HepG2 (cell line): ENCODE results near the gene C1orf159. TPM values are rescaled to one million over a fixed set of nuclear protein-coding genes. Genes with fewer than 3 reads are reported as not detected.

Source experiments
- ATF1 ChIP-seq: IDR thresholded peaks from 2 replicates; pipeline ENCODE4 v1.6.1; 2016; ENCODE audit warnings: mild to moderate bottlenecking, control low read depth
- ATF4 ChIP-seq, 2 experiments: fragments of 450-650 bp in 1 of 2; sonication (generic) in 1 of 2; formaldehyde crosslinking; IDR thresholded peaks; 2 replicates each; pipeline versions ENCODE4 v1.5.0 to v1.8.0; 2020 to 2022; ENCODE audit warnings: mild to moderate bottlenecking in 1 of 2, missing genetic modification reagents in 1 of 2
- ATM ChIP-seq: fragments of 450-650 bp; IDR thresholded peaks from 2 replicates; pipeline ENCODE4 v1.7.1; 2017; ENCODE audit warnings: mild to moderate bottlenecking, borderline replicate concordance
- CCDC6 ChIP-seq: sonication (generic); formaldehyde crosslinking; IDR thresholded peaks from 2 replicates; pipeline ENCODE4 v1.8.1; 2022; ENCODE audit warnings: mild to moderate bottlenecking, missing genetic modification reagents, moderate library complexity
- CENPX ChIP-seq: sonication (generic); formaldehyde crosslinking; IDR thresholded peaks from 2 replicates; pipeline ENCODE4 v1.9.0; 2021; ENCODE audit warnings: mild to moderate bottlenecking, missing genetic modification reagents, moderate library complexity
- IRF9 ChIP-seq: sonication (generic); formaldehyde crosslinking; IDR thresholded peaks from 2 replicates; pipeline ENCODE4 v1.8.0; 2022; ENCODE audit warnings: missing genetic modification reagents, mild to moderate bottlenecking, borderline replicate concordance
- MIER3 ChIP-seq: IDR thresholded peaks from 2 replicates; pipeline ENCODE4 v1.6.1; 2016; ENCODE audit warnings: missing compliant biosample characterization, borderline replicate concordance
- NFE2L1 ChIP-seq: sonication (generic); formaldehyde crosslinking; IDR thresholded peaks from 2 replicates; pipeline ENCODE4 v1.4.0; 2020; ENCODE audit warnings: missing genetic modification reagents, mild to moderate bottlenecking, borderline replicate concordance
- NFE2L2 ChIP-seq: fragments of 150-350 bp; IDR thresholded peaks from 2 replicates; pipeline ENCODE4 v1.6.1; 2014; ENCODE audit warnings: low read length
- PRDM10 ChIP-seq: sonication (generic); formaldehyde crosslinking; IDR thresholded peaks from 2 replicates; pipeline ENCODE4 v1.4.0; 2020; ENCODE audit warnings: low read depth, missing genetic modification reagents
- RNF219 ChIP-seq: sonication (generic); formaldehyde crosslinking; IDR thresholded peaks from 2 replicates; pipeline ENCODE4 v1.5.0; 2020; ENCODE audit warnings: mild to moderate bottlenecking, missing genetic modification reagents
- SIX4 ChIP-seq: sonication (generic); formaldehyde crosslinking; IDR thresholded peaks from 2 replicates; pipeline ENCODE4 v1.4.0; 2020; ENCODE audit warnings: missing genetic modification reagents
- TBP ChIP-seq: sonication (generic); formaldehyde crosslinking; IDR thresholded peaks from 2 replicates; pipeline ENCODE4 v1.5.0; 2020; ENCODE audit warnings: missing genetic modification reagents
- ZNF275 ChIP-seq: sonication (generic); formaldehyde crosslinking; IDR thresholded peaks from 2 replicates; pipeline ENCODE4 v1.8.0; 2022; ENCODE audit warnings: missing genetic modification reagents, mild to moderate bottlenecking, inconsistent platforms, borderline replicate concordance
- ZNF33A ChIP-seq: sonication (generic); formaldehyde crosslinking; IDR thresholded peaks from 2 replicates; pipeline ENCODE4 v1.5.1; 2020; ENCODE audit warnings: missing genetic modification reagents, mild to moderate bottlenecking, moderate library complexity, borderline replicate concordance
- ZNF362 ChIP-seq: sonication (generic); formaldehyde crosslinking; IDR thresholded peaks from 2 replicates; pipeline ENCODE4 v1.4.0; 2020; ENCODE audit warnings: missing genetic modification reagents, mild to moderate bottlenecking, borderline replicate concordance
- ZNF703 ChIP-seq: sonication (generic); formaldehyde crosslinking; IDR thresholded peaks from 2 replicates; pipeline ENCODE4 v1.5.1; 2020; ENCODE audit warnings: missing genetic modification reagents, mild to moderate bottlenecking, moderate library complexity, borderline replicate concordance
- ZNF75D ChIP-seq: sonication (generic); formaldehyde crosslinking; IDR thresholded peaks from 2 replicates; pipeline ENCODE4 v1.8.1; 2023; ENCODE audit warnings: missing genetic modification reagents, mild to moderate bottlenecking, borderline replicate concordance
- polyA plus RNA-seq, 8 experiments: library from polyadenylated mRNA; depleted of rRNA in 3 of 8; stranded (reverse) in 7 of 8; unstranded in 1 of 8; fragments of >200 nt; fragmentation: Illumina TruSeq in 4 of 8; extraction: Trizol in 4 of 8; gene quantifications; 2 replicates each; pipeline versions ENCODE4 v1.2.1 to v1.2.3, GENCODE V29; 2011 to 2016; ENCODE audit warnings: low read depth in 4 of 8, missing spikeins in 1 of 8, mixed read lengths in 1 of 8; ENCODE audit not compliant: insufficient read depth in 1 of 8
- total RNA-seq, 5 experiments: library from RNA; depleted of rRNA; stranded (reverse); fragments of >200 nt; fragmentation: Illumina TruSeq; extraction: Trizol; gene quantifications; 2 replicates each; pipeline ENCODE4 v1.2.3, GENCODE V29; 2016; ENCODE audit warnings: low read depth in 1 of 5

Gene C1orf159
- total and polyA plus RNA-seq, 2 of the 13 experiments (the other 11 are each of a cell fraction or from before 2014, with no cell fraction given): 3.8 to 6.7 TPM

- TF ChIP-seq RNF219 (no peak), ZNF703 (no peak), MIER3 (CRISPR knock-in tag) (no peak), NFE2L1 (no peak), CCDC6 (peak; percentile 17; the same call in 1 of the 2 replicates), TBP (CRISPR knock-in tag) (no peak), ZNF33A (peak; percentile 60; the same call in 1 of the 2 replicates), ATF1 (CRISPR knock-in tag) (no peak), IRF9 (CRISPR knock-in tag) (peak; percentile 29; the same call in 1 of the 2 replicates), NFE2L2 (no peak), ZNF275 (CRISPR knock-in tag) (no peak; the same call in 1 of the 2 replicates), PRDM10 (peak; percentile 55; the same call in 1 of the 2 replicates), ZNF75D (CRISPR knock-in tag) (no peak), ATM (no peak), SIX4 (0 out of 2 replicates have a peak, but pooled peaks have one; percentile 19), ZNF362 (CRISPR knock-in tag) (no peak), CENPX (CRISPR knock-in tag) (no peak), ATF4 (CRISPR knock-in tag; IDR thresholded peaks at IDR 0.05) (peak in 1 of 2 experiments; percentile 41; a peak in 1 of 4 replicates)
Observed at GRCh38 chr1:1128454-1129139, 12.7 kb upstream of the C1orf159 start (continued).
